HG03060 (cell line): ENCODE measurements around the gene AKAP6.
"Not testable (repeated sequence)": the region's sequence is repeated elsewhere in the genome, so short reads cannot be mapped to it uniquely, and the experiment has no call there.

ENCODE experiments used
- ATAC-seq: cut with Tn5 transposase; IDR thresholded peaks from one replicate; pipeline ENCODE4 v1.9.1; 2021; ENCODE audit warnings: low read depth, moderate number of reproducible peaks; ENCODE audit not compliant: unreplicated experiment

The AKAP6 gene

DNA sequence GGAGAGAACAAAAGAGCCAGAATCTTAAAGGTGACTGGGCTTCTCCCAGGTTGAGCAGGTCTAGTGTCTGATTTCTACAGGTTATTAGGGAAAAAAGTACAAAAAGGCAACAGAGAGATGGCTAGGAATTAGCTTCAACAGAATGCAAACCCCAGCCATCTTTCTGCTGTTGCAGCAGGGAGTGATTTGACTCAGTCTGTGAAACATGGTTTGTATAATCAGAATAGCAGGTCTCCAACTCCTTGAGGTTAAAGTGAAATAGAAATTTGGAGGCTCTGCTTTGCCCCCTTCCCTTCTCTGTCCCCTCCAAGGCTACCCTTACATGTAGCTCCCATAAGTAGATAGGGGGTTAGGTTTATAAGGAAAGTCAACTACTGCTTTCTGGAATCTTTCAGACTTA, 105.8 kb downstream of the AKAP6 start:
- ATAC-seq = no peak

DNA sequence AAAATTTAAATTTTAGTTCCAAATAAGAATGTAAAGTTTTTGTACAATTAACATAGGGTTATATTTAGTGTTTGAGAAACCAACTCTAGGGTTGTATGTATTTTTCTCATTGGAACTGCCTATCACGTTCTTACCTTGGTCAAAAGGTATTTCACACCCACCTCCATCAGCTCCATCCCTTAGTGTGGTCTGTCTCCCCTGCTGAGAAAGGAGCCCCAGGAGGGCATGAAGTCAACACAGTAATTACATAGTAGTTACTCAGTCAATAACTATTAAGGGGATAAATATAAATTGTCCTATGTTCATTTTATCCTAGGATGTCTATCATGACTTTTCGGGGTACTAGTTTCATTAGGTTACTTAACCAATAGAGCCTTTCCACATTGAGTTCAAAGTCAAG, 106.3 kb downstream of the AKAP6 start:
- ATAC-seq = no peak

DNA sequence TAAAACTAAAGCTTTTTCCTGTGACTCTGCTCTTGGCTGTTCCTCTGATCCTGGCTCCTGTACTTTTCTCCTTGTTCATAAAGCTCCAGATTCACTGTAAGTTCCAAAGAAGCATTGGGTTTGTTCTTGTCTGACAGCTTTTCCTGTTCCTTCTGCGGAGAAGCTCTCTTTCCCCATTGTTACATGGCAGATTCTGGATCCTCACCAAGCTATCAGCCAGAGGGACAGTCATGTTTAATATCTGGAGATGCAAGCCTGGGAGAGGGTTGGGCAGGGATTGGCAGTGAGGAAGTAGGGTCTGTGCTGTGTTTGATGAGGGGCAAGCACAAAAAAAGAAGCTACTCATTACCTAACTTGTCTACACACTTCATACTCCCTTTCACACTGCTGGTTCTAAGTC, 107.9 kb downstream of the AKAP6 start:
- no peak for ATAC-seq

DNA sequence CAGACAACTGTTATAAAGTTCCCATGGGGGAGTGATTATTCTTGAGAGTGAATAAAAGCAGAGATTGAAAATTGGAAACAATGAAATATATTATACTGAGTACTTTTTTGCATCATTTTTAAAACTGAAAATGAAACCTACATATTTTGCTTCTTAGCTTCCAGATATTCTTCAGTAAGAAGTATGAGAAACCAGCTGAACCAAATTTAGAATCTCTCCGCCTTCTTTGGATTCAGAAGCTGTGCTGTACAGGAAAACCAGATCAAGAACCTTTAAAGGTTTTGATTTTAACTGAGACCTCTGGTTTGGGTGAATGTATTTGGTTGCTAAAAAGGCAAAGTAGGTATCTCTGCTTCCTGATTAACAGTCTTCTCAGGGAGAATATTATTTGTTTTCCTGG, 109.4 kb downstream of the AKAP6 start:
- ATAC-seq = no peak

- no peak for ATAC-seq
These were observed 115.0 kb downstream of the AKAP6 start for GRCh38 chr14:32443890-32444661.

DNA sequence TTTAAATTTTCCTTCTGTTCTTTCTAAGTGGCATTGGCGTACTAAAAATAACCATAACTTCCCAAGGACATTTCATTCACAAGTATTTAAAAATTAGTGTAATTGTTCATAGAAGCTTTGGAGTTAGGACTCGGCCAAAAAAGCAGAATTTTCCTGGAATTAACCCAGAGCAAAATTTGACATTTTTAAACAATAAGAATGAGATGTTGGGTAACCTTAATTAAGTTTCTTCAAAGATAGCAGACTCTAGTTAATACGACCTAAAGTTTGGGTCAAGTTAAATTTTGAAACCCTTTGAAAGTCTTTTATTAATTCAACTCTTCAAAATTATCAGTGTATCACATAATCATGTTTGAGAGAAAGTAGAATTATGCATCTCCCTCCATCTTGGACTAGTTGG, 118.3 kb downstream of the AKAP6 start:
- ATAC-seq = no peak

DNA sequence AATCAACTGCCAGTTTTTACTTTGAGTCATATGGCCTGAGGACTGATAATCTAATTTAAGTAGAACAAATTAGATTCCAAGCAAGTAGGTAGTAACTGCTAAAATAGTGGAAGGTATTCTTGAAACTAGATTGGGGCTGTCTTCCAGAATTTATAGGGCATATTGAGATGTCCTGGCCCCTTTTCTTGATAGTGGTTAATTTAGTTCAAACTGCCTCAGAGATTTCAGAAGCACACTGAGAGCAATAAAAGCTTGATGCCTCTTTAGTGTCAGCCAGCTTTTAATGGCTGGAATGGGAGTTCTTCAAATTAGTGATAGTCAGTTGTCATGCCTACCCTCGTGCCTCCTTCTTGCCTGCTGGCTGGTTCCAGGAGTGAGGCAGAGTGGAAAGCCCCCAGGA, 120.5 kb downstream of the AKAP6 start:
- ATAC-seq = no peak

DNA sequence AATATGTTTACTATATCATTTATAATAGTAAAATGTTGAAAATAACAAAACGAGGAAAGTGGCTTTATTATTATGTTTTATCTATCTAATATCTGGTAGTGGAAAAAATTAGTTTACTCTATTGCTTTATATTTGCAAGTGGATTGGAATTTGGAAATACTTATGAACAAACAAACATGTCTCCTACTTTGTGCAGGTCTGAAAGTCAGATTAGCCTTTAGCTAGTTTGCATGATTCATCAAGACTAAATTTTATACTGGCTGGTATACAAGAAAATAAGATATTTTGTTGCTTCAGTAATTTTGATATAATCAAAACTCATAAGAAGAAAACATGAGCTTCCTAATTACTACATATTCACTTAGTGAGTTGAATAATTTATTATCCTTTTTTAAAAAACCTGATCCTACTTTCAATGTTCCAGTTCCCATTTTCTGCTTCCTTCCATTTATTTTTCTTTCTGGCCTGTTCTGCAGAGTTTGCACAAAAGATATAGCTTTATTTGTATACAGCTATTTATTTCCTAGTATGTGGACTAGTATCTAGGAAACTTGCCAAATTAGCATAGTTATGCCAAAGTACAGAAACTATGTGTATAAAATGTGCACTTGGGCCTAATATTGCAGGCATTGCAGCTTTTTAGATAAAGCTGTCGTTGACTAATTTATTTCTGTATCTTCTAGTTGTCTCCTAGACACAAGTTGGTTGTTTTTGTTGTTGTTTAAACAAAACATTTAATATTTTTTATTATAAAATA, 122.0 kb downstream of the AKAP6 start:
- no peak for ATAC-seq

- no peak for ATAC-seq
These were observed 125.0 kb downstream of the AKAP6 start for GRCh38 chr14:32453857-32454810.

DNA sequence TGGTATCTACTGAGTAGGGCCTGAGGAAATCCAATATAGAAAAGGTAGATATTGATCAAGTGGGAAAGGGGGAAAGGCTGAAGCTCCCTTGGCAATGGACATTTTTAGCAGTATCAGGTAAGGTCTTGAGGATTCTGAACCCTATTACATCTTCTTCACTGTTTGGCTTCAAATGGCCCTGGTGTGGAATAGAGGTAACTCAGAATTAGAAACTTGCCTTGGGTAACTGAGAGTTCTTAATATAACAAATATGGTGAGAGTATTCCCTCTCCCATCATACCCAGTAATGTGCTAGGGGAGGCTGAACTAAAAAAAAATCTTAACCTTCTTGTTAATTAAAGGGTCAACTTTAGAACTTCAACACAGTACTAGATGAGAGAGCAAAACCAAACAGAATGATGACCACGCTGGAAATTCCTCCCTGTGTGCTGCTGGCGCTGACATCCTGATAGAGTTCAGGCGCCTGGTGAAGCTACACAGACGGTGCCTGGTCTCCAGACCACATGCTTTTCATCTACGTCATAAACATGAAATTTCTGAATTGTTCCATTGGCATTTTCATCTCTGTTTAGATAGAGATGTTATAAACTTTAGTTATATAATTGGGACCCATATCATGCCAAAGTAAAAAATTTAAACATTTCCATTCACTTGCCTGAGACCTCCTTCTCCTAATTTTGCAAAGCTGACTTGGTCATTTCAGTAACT, 128.3 kb downstream of the AKAP6 start:
- ATAC-seq = no peak

GRCh38 chr14:32458720-32459119, 129.6 kb downstream of the AKAP6 start:
- no peak for ATAC-seq

DNA sequence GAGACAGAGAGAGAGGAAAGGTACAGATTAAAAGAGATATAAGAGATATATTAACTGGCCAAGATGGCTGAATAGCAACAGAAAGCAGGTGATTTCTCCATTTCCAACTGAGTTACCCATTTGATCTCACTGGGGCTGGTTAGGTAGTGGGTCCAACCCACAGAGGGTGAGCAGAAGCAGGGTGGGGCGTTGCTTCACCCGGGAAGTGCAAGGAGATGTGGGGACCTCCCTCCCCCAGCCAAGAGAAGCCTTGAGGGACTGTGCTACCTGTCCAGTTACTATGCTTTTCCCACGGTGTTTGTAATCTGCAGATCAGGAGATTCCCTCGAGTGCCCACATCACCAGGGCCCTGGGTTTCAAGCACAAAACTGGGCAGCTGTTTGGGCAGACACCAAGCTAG, 131.2 kb downstream of the AKAP6 start:
- ATAC-seq = no peak

DNA sequence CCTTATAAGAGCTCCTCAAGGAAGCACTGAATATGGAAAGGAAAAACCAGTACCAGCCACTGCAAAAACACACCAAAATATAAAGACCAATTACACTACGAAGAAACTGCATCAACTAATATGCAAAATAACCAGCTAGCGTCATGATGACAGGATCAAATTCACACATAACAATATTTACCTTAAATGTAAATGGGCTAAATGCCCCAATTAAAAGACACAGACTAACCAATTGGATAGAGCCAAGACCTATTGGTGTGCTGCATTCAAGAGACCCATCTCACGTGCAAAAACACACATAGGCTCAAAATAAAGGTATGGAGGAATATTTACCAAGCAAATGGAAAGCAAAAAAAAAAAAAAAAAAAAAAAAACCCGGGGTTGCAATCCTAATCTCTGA, 133.5 kb downstream of the AKAP6 start:
- ATAC-seq = not testable (repeated sequence)

DNA sequence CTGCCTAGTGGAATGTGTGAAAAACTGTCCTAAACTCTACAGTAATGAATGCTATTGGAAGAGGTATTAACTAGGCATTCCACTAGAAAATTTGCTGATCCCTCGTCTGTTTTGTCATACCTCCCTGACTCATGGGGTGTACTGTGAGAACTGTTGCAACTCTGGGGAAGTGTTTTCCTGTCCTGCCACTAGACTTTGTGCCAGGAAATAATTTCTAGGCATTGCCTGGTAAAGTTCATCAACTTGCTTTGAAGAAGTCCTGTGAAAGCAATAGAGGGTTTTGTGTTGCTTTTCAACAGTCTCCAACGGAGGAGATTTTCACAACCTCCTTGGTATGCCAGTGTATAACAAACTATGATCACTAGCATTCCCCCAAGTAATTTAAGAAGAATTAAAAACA, 139.9 kb downstream of the AKAP6 start:
- no peak for ATAC-seq

DNA sequence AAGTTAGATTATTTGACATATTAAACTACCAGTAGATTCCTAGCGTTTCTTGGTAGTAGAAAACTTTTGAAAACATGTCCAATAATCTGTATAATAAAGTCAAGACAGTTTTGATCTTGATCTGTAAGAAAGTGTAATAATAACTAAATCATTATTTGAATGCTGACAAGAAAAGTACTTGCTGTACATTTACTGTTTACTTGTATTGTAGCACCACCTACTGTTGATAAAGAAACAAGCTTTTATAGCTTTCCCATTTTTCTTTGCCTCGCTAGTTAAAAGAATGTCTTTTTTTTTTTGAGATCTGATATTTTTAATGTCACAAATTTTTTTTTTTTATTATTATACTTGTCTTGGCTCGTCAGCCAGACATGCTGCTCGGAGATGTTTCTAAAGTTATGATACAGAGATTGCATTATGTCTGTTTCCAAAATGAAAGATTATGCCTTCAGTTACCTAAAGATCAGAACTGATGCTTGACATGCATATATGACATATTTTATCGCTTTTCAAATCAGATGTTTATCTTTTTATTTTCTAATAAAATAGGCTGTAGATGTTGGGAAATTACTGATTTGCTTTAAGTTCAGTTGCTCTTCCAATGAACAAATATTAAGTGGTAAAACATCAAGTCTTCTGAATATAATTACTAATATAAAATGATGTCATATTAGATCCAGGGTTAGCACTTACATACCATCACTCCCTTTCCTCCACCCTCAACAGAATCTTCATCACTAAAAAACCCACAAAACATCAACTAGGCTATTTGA, 140.5 kb downstream of the AKAP6 start:
- no peak for ATAC-seq

- no peak for ATAC-seq
These were observed 141.1 kb downstream of the AKAP6 start for GRCh38 chr14:32470161-32470715.

DNA sequence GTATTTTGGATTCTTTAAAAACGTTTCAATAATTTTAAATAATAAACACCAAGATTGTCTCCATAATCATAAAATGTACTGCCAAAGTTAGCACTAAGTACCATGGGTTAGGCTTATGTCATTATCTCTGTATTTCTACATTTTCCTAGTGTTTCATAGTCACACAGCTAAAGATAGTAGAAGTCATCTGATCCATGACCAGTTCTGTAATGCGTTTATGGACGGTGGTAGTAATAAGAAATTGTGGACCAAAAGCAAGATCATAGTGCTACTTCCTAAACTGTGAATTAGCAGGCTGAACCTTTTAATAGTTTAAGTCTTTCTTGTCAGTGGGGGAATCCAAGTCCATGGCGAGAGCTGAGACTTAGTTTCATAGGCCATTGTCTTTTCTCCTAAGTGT, 142.1 kb downstream of the AKAP6 start:
- no peak for ATAC-seq

- no peak for ATAC-seq
These were observed 143.0 kb downstream of the AKAP6 start for GRCh38 chr14:32472076-32472475.
